ENCODE measurements around the gene NCAPD2. TPM values are rescaled to one million over a fixed set of nuclear protein-coding genes. Genes with fewer than 3 reads are reported as not detected.

NCAPD2 gene
- polyA plus RNA-seq, 3 donors, result 6.2 to 15.0 (median 8.3) TPM

DNA sequence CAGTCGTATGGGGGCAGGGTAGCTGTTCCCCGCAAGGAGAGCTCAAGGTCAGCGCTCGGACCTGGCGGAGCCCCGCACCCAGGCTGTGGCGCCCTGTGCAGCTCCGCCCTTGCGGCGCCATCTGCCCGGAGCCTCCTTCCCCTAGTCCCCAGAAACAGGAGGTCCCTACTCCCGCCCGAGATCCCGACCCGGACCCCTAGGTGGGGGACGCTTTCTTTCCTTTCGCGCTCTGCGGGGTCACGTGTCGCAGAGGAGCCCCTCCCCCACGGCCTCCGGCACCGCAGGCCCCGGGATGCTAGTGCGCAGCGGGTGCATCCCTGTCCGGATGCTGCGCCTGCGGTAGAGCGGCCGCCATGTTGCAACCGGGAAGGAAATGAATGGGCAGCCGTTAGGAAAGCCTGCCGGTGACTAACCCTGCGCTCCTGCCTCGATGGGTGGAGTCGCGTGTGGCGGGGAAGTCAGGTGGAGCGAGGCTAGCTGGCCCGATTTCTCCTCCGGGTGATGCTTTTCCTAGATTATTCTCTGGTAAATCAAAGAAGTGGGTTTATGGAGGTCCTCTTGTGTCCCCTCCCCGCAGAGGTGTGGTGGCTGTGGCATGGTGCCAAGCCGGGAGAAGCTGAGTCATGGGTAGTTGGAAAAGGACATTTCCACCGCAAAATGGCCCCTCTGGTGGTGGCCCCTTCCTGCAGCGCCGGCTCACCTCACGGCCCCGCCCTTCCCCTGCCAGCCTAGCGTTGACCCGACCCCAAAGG is 41.2 kb downstream of the NCAPD2 start:
- peaks cover 63% of the 10 kb centered on the region for H3K4me1 Mint-ChIP-seq
- H3K27ac Mint-ChIP-seq, result peak overlapping the region; percentile 95 to 99 (median 98)
- peak overlapping the region; percentile 94 to 98 for H3K4me3 Mint-ChIP-seq
- Histone ChIP-seq H4K20me1 (ENCODE audit: insufficient read depth, low read length) (peaks cover 58% of the 10 kb centered on the region), H3K4me2 (replicated peaks; ENCODE audit: extremely low read depth, low read length, poor library complexity, severe bottlenecking) (peak overlapping the region; percentile 99), H3K27me3 (ENCODE audit: control insufficient read depth in 2 of 2, insufficient read depth in 2 of 2, low read length in 2 of 2) (no peaks in the 10 kb centered on the region), H3K9me3 (replicated peaks in 1 of 2; ENCODE audit: control insufficient read depth in 1 of 2, insufficient read depth in 1 of 2, low read length in 2 of 2) (no peaks in the 10 kb centered on the region), H3K79me2 (ENCODE audit: insufficient read depth, low read length) (peaks cover 71% of the 10 kb centered on the region), H3K27ac (ENCODE audit: low read depth in 1 of 2, low read length in 2 of 2) (peak overlapping the region; percentile 94 to 96), H3K4me1 (ENCODE audit: control insufficient read depth in 1 of 2, insufficient read depth in 2 of 2, low read length in 2 of 2) (peaks cover 57 to 68% of the 10 kb centered on the region in 2 donors), H3K36me3 (replicated peaks in 1 of 2; ENCODE audit: control insufficient read depth in 1 of 2, insufficient read depth in 2 of 2, low read length in 2 of 2) (peaks cover 52 to 58% of the 10 kb centered on the region in 2 donors), H2AFZ (ENCODE audit: insufficient read depth, low read depth, low read length, poor library complexity, severe bottlenecking) (no peak overlapping the region), H3K4me3 (replicated peaks in 1 of 3; ENCODE audit: low read depth in 2 of 3, low read length in 3 of 3) (peak overlapping the region; percentile 75 to 96 (median 95)), H3K9ac (ENCODE audit: insufficient read depth, low read length, poor library complexity, severe bottlenecking) (peak overlapping the region; percentile 90)
- 0% methylated on average over 48 of the region's 52 CpGs for WGBS (ENCODE audit: insufficient coverage)
- TF ChIP-seq, protein P1, sequence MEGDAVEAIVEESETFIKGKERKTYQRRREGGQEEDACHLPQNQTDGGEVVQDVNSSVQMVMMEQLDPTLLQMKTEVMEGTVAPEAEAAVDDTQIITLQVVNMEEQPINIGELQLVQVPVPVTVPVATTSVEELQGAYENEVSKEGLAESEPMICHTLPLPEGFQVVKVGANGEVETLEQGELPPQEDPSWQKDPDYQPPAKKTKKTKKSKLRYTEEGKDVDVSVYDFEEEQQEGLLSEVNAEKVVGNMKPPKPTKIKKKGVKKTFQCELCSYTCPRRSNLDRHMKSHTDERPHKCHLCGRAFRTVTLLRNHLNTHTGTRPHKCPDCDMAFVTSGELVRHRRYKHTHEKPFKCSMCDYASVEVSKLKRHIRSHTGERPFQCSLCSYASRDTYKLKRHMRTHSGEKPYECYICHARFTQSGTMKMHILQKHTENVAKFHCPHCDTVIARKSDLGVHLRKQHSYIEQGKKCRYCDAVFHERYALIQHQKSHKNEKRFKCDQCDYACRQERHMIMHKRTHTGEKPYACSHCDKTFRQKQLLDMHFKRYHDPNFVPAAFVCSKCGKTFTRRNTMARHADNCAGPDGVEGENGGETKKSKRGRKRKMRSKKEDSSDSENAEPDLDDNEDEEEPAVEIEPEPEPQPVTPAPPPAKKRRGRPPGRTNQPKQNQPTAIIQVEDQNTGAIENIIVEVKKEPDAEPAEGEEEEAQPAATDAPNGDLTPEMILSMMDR (IDR thresholded peaks at IDR 0.05), result no peak
- H3K9me3 Mint-ChIP-seq, result no peaks in the 10 kb centered on the region
- peaks cover 0 to 5% (median 2%) of the 10 kb centered on the region in 3 donors for H3K27me3 Mint-ChIP-seq (ENCODE audit: low read depth in 3 of 3)
- peaks cover 46 to 59% of the 10 kb centered on the region in 2 donors for H3K36me3 Mint-ChIP-seq
- intact Hi-C loops (cut with micrococcal nuclease), result loop anchor here (2.0 to 10.0 kb wide), 8 partner anchors 14 to 420 kb away; partner anchors contain the start of genes MRPL51 (in 1 of the 2), PTPN6 (in 1 of the 2) and VAMP1 (in 1 of the 2)
- DNase-seq, result peak; percentile 93 to 95 (median 94)

DNA sequence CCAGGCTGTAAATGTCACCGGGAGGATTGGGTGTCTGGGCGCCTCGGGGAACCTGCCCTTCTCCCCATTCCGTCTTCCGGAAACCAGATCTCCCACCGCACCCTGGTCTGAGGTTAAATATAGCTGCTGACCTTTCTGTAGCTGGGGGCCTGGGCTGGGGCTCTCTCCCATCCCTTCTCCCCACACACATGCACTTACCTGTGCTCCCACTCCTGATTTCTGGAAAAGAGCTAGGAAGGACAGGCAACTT is 41.7 kb downstream of the NCAPD2 start:
- H3K9ac ChIP-seq (ENCODE audit: insufficient read depth, low read length, poor library complexity, severe bottlenecking), result peak overlapping the region; percentile 90
- H3K4me2 ChIP-seq (replicated peaks; ENCODE audit: extremely low read depth, low read length, poor library complexity, severe bottlenecking), result peak overlapping the region; percentile 99
- H3K79me2 ChIP-seq (ENCODE audit: insufficient read depth, low read length), result peaks cover 71% of the 10 kb centered on the region
- no peaks in the 10 kb centered on the region for H3K9me3 ChIP-seq (replicated peaks in 1 of 2; ENCODE audit: control insufficient read depth in 1 of 2, insufficient read depth in 1 of 2, low read length in 2 of 2)
- Mint-ChIP-seq H3K27me3 (ENCODE audit: low read depth in 3 of 3) (peaks cover 0 to 5% (median 2%) of the 10 kb centered on the region in 3 donors), H3K4me1 (peaks cover 68% of the 10 kb centered on the region), H3K4me3 (peak overlapping the region; percentile 94 to 98), H3K9me3 (no peaks in the 10 kb centered on the region), H3K27ac (peak overlapping the region; percentile 95 to 99 (median 98)), H3K36me3 (peaks cover 41 to 58% of the 10 kb centered on the region in 2 donors)
- H2AFZ ChIP-seq (ENCODE audit: insufficient read depth, low read depth, low read length, poor library complexity, severe bottlenecking), result no peak overlapping the region
- intact Hi-C loops (cut with micrococcal nuclease), result loop anchor here (2.0 to 10.0 kb wide), 7 partner anchors 13 to 419 kb away; partner anchors contain the start of genes MRPL51 (in 1 of the 2), PTPN6 (in 1 of the 2) and VAMP1 (in 1 of the 2)
- DNase-seq, result no peak
- WGBS (ENCODE audit: insufficient coverage), result 0% methylated on average over 2 of the region's 6 CpGs
- peaks cover 52 to 55% of the 10 kb centered on the region in 2 donors for H3K36me3 ChIP-seq (replicated peaks in 1 of 2; ENCODE audit: control insufficient read depth in 1 of 2, insufficient read depth in 2 of 2, low read length in 2 of 2)
- H3K27ac ChIP-seq (ENCODE audit: low read depth in 1 of 2, low read length in 2 of 2), result peak overlapping the region; percentile 94 to 96
- H3K4me3 ChIP-seq (replicated peaks in 1 of 3; ENCODE audit: low read depth in 2 of 3, low read length in 3 of 3), result peak overlapping the region; percentile 75 to 96 (median 95)
- peaks cover 63% of the 10 kb centered on the region for H4K20me1 ChIP-seq (ENCODE audit: insufficient read depth, low read length)
- H3K4me1 ChIP-seq (ENCODE audit: control insufficient read depth in 1 of 2, insufficient read depth in 2 of 2, low read length in 2 of 2), result peaks cover 62 to 73% of the 10 kb centered on the region in 2 donors
- TF ChIP-seq, protein P1 (IDR thresholded peaks at IDR 0.05), result no peak
- H3K27me3 ChIP-seq (ENCODE audit: control insufficient read depth in 2 of 2, insufficient read depth in 2 of 2, low read length in 2 of 2), result no peaks in the 10 kb centered on the region

All from CD14-positive monocyte (primary cell).